Transverse colon (tissue), 4 donors: ENCODE data around the gene PTH2. TPM values are rescaled to one million over a fixed set of nuclear protein-coding genes. Genes with fewer than 3 reads are reported as not detected.

ENCODE experiments used
- DNase-seq: peaks from one replicate; pipeline ENCODE4 v3.0.0-alpha.2; 2019
- H3K27ac ChIP-seq, 4 donors: fragments of 200-600 bp; sonication (generic); 2 replicates each; pipeline ENCODE4 v1.5.1; 2016 to 2018; ENCODE audit warnings: inconsistent platforms in 4 of 4
- H3K27me3 ChIP-seq: fragments of 200-600 bp; sonication (generic); 2 replicates; pipeline ENCODE4 v1.5.1; 2017; ENCODE audit warnings: inconsistent platforms
- H3K36me3 ChIP-seq, 4 donors: fragments of 200-600 bp; sonication (generic); 2 replicates each; pipeline ENCODE4 v1.5.1; 2017 to 2019; ENCODE audit warnings: inconsistent platforms in 4 of 4
- H3K4me1 ChIP-seq, 4 donors: fragments of 200-600 bp; sonication (generic); 2 replicates each; pipeline ENCODE4 v1.5.1; 2017 to 2020; ENCODE audit warnings: inconsistent platforms in 4 of 4
- H3K4me3 ChIP-seq, 4 donors: fragments of 200-600 bp; sonication (generic); 1 replicate in 1 of 4; 2 replicates in 3 of 4; pipeline versions ENCODE4 v1.5.1 to v1.6.1; 2017 to 2019; ENCODE audit warnings: inconsistent platforms in 4 of 4
- H3K9me3 ChIP-seq, 2 donors: fragments of 200-600 bp; sonication (generic); 2 replicates each; pipeline ENCODE4 v1.5.1; 2017 to 2019; ENCODE audit warnings: inconsistent platforms in 2 of 2
- EP300 ChIP-seq: sonication (generic); formaldehyde crosslinking; IDR thresholded peaks from one replicate; pipeline ENCODE4 v1.6.1; 2017; ENCODE audit warnings: antibody characterized with exemption, low read depth
- POLR2A ChIP-seq: fragments of 450-650 bp; IDR thresholded peaks from one replicate; pipeline ENCODE4 v1.6.1; 2016; ENCODE audit warnings: antibody characterized with exemption, mild to moderate bottlenecking, moderate library complexity
- POLR2AphosphoS5 ChIP-seq, 3 donors: sonication (generic); formaldehyde crosslinking; IDR thresholded peaks; one replicate each; pipeline ENCODE4 v1.6.1; 2016; ENCODE audit warnings: antibody characterized with exemption in 3 of 3
- WGBS, 2 donors: methylation state at CpG; one replicate each; pipeline ENCODE4 v1.1.5; 2018; ENCODE audit warnings: low coverage in 1 of 2; 5-methylcytosine and 5-hydroxymethylcytosine counted together
- in situ Hi-C, 4 donors: fragments of 200-750 bp; cut with MboI; loops; one replicate each; pipeline versions ENCODE4 v1.15.0 to v1.15.1; 2017; ENCODE audit warnings: low sequenced_read_pairs in 3 of 4, low pct_ligation_motif_present in 1 of 4, low pct_unique_long_range_greater_than_20kb in 1 of 4
- intact Hi-C: fragments of 100-400 bp; cut with DNase I; formaldehyde crosslinking; loops from one replicate; pipeline ENCODE4 v1.15.1; 2023; ENCODE audit warnings: low total_unique reads
- total RNA-seq, 4 donors: library from RNA; depleted of rRNA; stranded (reverse); fragments of >200 nt; gene quantifications; one replicate each; pipeline ENCODE4 v1.1.0, GENCODE V29; 2016
- TF ChIP-seq, protein P1 (sequence below), 5 experiments: fragments of 200-600 bp in 3 of 5; fragments of 450-650 bp in 2 of 5; sonication (generic) in 3 of 5; IDR thresholded peaks; 1 replicate in 2 of 5; 2 replicates in 3 of 5; pipeline ENCODE4 v1.5.1; 2016 to 2017; ENCODE audit warnings: antibody characterized with exemption in 5 of 5, inconsistent platforms in 3 of 5, mild to moderate bottlenecking in 2 of 5, moderate library complexity in 1 of 5

Gene PTH2
- total RNA-seq, 4 donors from 2014 or later: not detected

- peak overlapping the region in 2 of 4 donors; percentile 16 for H3K4me3 ChIP-seq
- no peaks in the 10 kb centered on the region for H3K9me3 ChIP-seq
- TF ChIP-seq, protein P1, sequence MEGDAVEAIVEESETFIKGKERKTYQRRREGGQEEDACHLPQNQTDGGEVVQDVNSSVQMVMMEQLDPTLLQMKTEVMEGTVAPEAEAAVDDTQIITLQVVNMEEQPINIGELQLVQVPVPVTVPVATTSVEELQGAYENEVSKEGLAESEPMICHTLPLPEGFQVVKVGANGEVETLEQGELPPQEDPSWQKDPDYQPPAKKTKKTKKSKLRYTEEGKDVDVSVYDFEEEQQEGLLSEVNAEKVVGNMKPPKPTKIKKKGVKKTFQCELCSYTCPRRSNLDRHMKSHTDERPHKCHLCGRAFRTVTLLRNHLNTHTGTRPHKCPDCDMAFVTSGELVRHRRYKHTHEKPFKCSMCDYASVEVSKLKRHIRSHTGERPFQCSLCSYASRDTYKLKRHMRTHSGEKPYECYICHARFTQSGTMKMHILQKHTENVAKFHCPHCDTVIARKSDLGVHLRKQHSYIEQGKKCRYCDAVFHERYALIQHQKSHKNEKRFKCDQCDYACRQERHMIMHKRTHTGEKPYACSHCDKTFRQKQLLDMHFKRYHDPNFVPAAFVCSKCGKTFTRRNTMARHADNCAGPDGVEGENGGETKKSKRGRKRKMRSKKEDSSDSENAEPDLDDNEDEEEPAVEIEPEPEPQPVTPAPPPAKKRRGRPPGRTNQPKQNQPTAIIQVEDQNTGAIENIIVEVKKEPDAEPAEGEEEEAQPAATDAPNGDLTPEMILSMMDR (IDR thresholded peaks at IDR 0.05): no peak
- TF ChIP-seq POLR2AphosphoS5 (IDR thresholded peaks at IDR 0.05) (no peak), POLR2A (no peak), EP300 (no peak)
- no peak overlapping the region for H3K27ac ChIP-seq
- DNase-seq: no peak
- intact Hi-C loops: loop anchor here (5.0 to 10.0 kb wide), 2 partner anchors 48 to 216 kb away; no protein-coding TSS in a partner anchor
- H3K27me3 ChIP-seq: peaks cover 72% of the 10 kb centered on the region
- 21 to 26% methylated on average over 9 to 19 of the region's 19 CpGs for WGBS, 2 donors
- peaks cover 0 to 26% (median 5%) of the 10 kb centered on the region in 4 donors for H3K4me1 ChIP-seq
- H3K36me3 ChIP-seq: no peaks in the 10 kb centered on the region
- in situ Hi-C loops: loop anchor here in 2 of 4 donors (5.0 to 10.0 kb wide), 2 partner anchors 46 to 48 kb away; no protein-coding TSS in a partner anchor
Measured at GRCh38 chr19:49440439-49441209, 17.4 kb upstream of the PTH2 start.

DNA sequence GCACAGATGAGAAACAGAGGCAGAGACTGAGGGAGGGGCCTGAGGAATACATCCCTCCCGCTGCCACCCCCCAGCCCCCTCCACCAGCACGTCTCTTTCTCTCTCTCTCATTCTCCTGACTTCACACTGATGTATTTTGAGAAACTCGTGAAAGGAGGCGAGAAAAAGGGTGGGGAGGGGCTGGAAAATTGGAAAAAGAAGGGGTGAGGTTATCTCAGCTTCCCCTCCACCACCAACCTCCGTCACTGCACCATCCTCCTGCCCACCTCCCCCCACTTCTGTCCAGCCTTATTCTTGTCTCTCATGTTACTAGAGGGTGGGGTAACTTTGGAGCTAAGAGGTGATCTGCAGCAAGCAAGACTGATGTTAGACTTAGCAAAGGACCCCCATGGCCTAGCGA lies 16.6 kb upstream of the PTH2 start:
- Histone ChIP-seq H3K27me3 (peaks cover 80% of the 10 kb centered on the region), H3K36me3 (no peaks in the 10 kb centered on the region), H3K4me3 (no peak overlapping the region), H3K27ac (no peak overlapping the region), H3K4me1 (peaks cover 0 to 21% (median 5%) of the 10 kb centered on the region in 4 donors), H3K9me3 (no peaks in the 10 kb centered on the region)
- no peak for TF ChIP-seq POLR2AphosphoS5 (IDR thresholded peaks at IDR 0.05)
- TF ChIP-seq EP300: no peak
- no peak for TF ChIP-seq POLR2A
- TF ChIP-seq, protein P1 (IDR thresholded peaks at IDR 0.05): no peak
- intact Hi-C loops (loop anchor here (5.0 to 10.0 kb wide), 2 partner anchors 48 to 215 kb away; no protein-coding TSS in a partner anchor), in situ Hi-C loops (loop anchor here in 3 of 4 donors (5.0 to 10.0 kb wide), 2 partner anchors 45 to 48 kb away; no protein-coding TSS in a partner anchor)
- 42% methylated on average over 6 of the region's 6 CpGs; no CpG with 5 or more reads in 1 of the 2 donors for WGBS, 2 donors
- no peak for DNase-seq

- intact Hi-C loops: no loop called here
- H3K27ac ChIP-seq: no peak overlapping the region
- H3K4me1 ChIP-seq: peaks cover 0 to 16% (median 5%) of the 10 kb centered on the region in 4 donors
- no peaks in the 10 kb centered on the region for H3K9me3 ChIP-seq
- no peak for DNase-seq
- H3K4me3 ChIP-seq: no peak overlapping the region
- peaks cover 96% of the 10 kb centered on the region for H3K27me3 ChIP-seq
- no peaks in the 10 kb centered on the region for H3K36me3 ChIP-seq
- TF ChIP-seq EP300: no peak
- TF ChIP-seq, protein P1 (IDR thresholded peaks at IDR 0.05): no peak
- no peak for TF ChIP-seq POLR2A
- TF ChIP-seq POLR2AphosphoS5 (IDR thresholded peaks at IDR 0.05): no peak
- in situ Hi-C loops: loop anchor here in 1 of 4 donors (5.0 kb wide), 1 partner anchor 46 kb away; no protein-coding TSS in a partner anchor
- 13 to 27% methylated on average over 5 to 6 of the region's 6 CpGs for WGBS, 2 donors
Measured at GRCh38 chr19:49438261-49438660, 15.0 kb upstream of the PTH2 start.

GRCh38 chr19:49437231-49437630 lies 14.0 kb upstream of the PTH2 start:
- Histone ChIP-seq H3K27ac (no peak overlapping the region), H3K36me3 (no peaks in the 10 kb centered on the region), H3K4me1 (peaks cover 0 to 9% (median 4%) of the 10 kb centered on the region in 4 donors), H3K4me3 (no peak overlapping the region), H3K9me3 (no peaks in the 10 kb centered on the region), H3K27me3 (peaks cover 100% of the 10 kb centered on the region)
- TF ChIP-seq POLR2AphosphoS5 (IDR thresholded peaks at IDR 0.05): no peak
- no peak for TF ChIP-seq POLR2A
- no peak for TF ChIP-seq EP300
- TF ChIP-seq, protein P1 (IDR thresholded peaks at IDR 0.05): no peak
- no peak for DNase-seq
- WGBS, 2 donors: 10 to 20% methylated on average over 2 to 8 of the region's 8 CpGs
- intact Hi-C loops: no loop called here
- in situ Hi-C loops: loop anchor here in 1 of 4 donors (5.0 kb wide), 1 partner anchor 45 kb away; no protein-coding TSS in a partner anchor
